HEK293 (cell line): Measurements from ENCODE around the gene MPZL1.

Experiments used
- ZNF274 ChIP-seq, 2 experiments: fragments of 200-500 bp in 1 of 2; fragments of 450-650 bp in 1 of 2; sonication (Bioruptor generic) in 1 of 2; formaldehyde crosslinking in 1 of 2; IDR thresholded peaks; 2 replicates each; pipeline versions ENCODE4 v1.5.1 to v1.6.1; 2014 to 2016; ENCODE audit warnings: borderline replicate concordance in 1 of 2, inconsistent platforms in 1 of 2, low read length in 1 of 2, missing biosample characterization in 1 of 2, missing genetic modification characterization in 1 of 2
- ZSCAN30 ChIP-seq: fragments of 450-650 bp; IDR thresholded peaks from 2 replicates; pipeline ENCODE4 v1.5.1; 2018; ENCODE audit warnings: missing biosample characterization, mild to moderate bottlenecking, missing genetic modification characterization, moderate library complexity
- TF ChIP-seq, protein P1 (sequence below): fragments of 450-650 bp; formaldehyde crosslinking; IDR thresholded peaks from 2 replicates; pipeline ENCODE4 v1.5.1; 2016; ENCODE audit warnings: missing biosample characterization, missing genetic modification characterization
- TF ChIP-seq, protein P2 (sequence below): fragments of 450-650 bp; formaldehyde crosslinking; IDR thresholded peaks from 2 replicates; pipeline ENCODE4 v1.5.1; 2016; ENCODE audit warnings: missing biosample characterization, missing genetic modification characterization

DNA sequence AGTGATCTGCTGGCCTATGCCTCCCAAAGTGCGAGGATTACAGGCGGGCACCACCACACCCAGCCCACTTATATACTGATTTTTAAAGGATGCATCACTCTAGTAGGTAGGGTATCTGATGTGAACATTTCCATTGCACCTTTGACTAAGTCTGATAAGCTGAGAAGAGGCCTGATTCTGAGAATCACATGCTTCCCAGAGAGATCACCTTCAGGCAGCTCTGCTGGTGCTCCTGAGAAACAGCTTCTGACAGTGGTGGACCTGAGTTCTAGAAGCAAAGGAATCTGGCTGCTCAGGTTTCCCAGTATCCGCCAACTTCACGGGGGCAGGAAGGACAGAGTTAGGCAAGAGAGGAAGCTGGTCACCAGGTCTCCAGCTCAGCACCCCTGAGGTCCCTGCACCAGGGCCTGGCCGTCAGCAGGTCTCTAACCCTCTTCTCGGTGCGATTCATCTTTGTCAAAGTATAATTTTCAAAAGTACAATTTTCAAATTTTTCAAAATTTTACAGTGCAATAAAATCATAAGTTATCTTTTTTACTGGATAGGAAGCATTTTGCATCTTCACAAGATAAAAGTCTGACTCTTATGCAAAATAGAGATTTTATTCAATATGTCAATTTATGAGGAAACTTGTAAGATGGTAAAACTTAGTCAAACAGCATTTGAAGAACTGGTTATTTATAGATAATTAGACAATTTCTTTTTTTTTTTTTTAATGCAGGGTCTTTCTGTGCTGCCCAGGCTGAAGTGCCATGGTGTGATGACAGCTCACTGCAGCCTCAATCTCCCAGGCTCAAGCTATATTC is 25.8 kb upstream of the MPZL1 start:
- TF ChIP-seq, protein P1, sequence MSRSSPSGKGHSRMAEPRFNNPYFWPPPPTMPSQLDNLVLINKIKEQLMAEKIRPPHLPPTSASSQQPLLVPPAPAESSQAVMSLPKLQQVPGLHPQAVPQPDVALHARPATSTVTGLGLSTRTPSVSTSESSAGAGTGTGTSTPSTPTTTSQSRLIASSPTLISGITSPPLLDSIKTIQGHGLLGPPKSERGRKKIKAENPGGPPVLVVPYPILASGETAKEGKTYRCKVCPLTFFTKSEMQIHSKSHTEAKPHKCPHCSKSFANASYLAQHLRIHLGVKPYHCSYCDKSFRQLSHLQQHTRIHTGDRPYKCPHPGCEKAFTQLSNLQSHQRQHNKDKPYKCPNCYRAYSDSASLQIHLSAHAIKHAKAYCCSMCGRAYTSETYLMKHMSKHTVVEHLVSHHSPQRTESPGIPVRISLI, result no peak
- TF ChIP-seq, protein P2, sequence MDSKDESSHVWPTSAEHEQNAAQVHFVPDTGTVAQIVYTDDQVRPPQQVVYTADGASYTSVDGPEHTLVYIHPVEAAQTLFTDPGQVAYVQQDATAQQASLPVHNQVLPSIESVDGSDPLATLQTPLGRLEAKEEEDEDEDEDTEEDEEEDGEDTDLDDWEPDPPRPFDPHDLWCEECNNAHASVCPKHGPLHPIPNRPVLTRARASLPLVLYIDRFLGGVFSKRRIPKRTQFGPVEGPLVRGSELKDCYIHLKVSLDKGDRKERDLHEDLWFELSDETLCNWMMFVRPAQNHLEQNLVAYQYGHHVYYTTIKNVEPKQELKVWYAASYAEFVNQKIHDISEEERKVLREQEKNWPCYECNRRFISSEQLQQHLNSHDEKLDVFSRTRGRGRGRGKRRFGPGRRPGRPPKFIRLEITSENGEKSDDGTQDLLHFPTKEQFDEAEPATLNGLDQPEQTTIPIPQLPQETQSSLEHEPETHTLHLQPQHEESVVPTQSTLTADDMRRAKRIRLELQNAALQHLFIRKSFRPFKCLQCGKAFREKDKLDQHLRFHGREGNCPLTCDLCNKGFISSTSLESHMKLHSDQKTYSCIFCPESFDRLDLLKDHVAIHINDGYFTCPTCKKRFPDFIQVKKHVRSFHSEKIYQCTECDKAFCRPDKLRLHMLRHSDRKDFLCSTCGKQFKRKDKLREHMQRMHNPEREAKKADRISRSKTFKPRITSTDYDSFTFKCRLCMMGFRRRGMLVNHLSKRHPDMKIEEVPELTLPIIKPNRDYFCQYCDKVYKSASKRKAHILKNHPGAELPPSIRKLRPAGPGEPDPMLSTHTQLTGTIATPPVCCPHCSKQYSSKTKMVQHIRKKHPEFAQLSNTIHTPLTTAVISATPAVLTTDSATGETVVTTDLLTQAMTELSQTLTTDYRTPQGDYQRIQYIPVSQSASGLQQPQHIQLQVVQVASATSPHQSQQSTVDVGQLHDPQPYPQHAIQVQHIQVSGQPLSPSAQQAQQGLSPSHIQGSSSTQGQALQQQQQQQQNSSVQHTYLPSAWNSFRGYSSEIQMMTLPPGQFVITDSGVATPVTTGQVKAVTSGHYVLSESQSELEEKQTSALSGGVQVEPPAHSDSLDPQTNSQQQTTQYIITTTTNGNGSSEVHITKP (tag by site-specific recombination), result no peak
- TF ChIP-seq ZNF274 (IDR thresholded peaks at IDR 0.05; ENCODE audit: low read length) (no peak), ZNF274 (tag by site-specific recombination; IDR thresholded peaks at IDR 0.05; ENCODE audit: borderline replicate concordance) (no peak), ZSCAN30 (tag by site-specific recombination) (no peak)
